PC-3 (cell line): ENCODE measurements around the gene OR1F1. TPM values are rescaled to one million over a fixed set of nuclear protein-coding genes. Genes with fewer than 3 reads are reported as not detected.

Source experiments
- ATAC-seq: fragments of 200-7000 bp; cut with Tn5 transposase; 2 replicates; pipeline ENCODE4 v1.9.1; 2020; ENCODE audit warnings: mild to moderate bottlenecking, moderate library complexity
- BruUV-seq: library from RNA; stranded (reverse); fragments of 400-500 nt; replicated peaks from 2 replicates; lab custom pipeline; 2021; lab: Mats Ljungman, UMichigan
- CTCF ChIA-PET: fragments of 300-600 bp; sonication (Branson Sonifier 250); formaldehyde crosslinking; loops from one replicate; lab custom pipeline; 2022; ENCODE audit warnings: antibody characterized with exemption; lab: Charles Lee
- POLR2A ChIA-PET: fragments of 300-600 bp; sonication (Branson Sonifier 250); formaldehyde crosslinking; loops from one replicate; lab custom pipeline; 2022; ENCODE audit warnings: antibody characterized with exemption; ENCODE audit not compliant: unreplicated experiment; lab: Charles Lee
- DNase-seq: peaks from one replicate; pipeline ENCODE4 v3.0.0-alpha.2; 2015
- H2AFZ ChIP-seq: fragments of 300-600 bp; sonication (generic); 2 replicates; pipeline ENCODE4 v1.6.0; 2016; ENCODE audit warnings: antibody characterized with exemption, low read length
- H3F3A ChIP-seq: fragments of 300-600 bp; sonication (generic); one replicate; pipeline ENCODE4 v1.6.0; 2017; ENCODE audit warnings: antibody characterized with exemption, low read length, control low read depth, mild to moderate bottlenecking; ENCODE audit not compliant: unreplicated experiment
- H3K27ac ChIP-seq: fragments of 300-600 bp; sonication (generic); 2 replicates; pipeline ENCODE4 v1.5.1; 2016; ENCODE audit warnings: mild to moderate bottlenecking, low read length
- H3K27me3 ChIP-seq: fragments of 300-600 bp; sonication (generic); 2 replicates; pipeline ENCODE4 v1.6.1; 2016; ENCODE audit warnings: low read length, mixed read lengths
- H3K36me3 ChIP-seq: fragments of 300-600 bp; sonication (generic); 2 replicates; pipeline ENCODE4 v1.6.1; 2016; ENCODE audit warnings: low read depth, mixed run types, low read length, mixed read lengths
- H3K4me1 ChIP-seq: fragments of 300-600 bp; sonication (generic); 2 replicates; pipeline ENCODE4 v1.5.1; 2016; ENCODE audit warnings: low read length; ENCODE audit not compliant: insufficient read depth
- H3K4me2 ChIP-seq: fragments of 300-600 bp; sonication (generic); 2 replicates; pipeline ENCODE4 v1.6.0; 2016; ENCODE audit warnings: low read length
- H3K4me3 ChIP-seq: fragments of 300-600 bp; sonication (generic); 2 replicates; pipeline ENCODE4 v1.5.1; 2016; ENCODE audit warnings: mild to moderate bottlenecking, low read length, mixed read lengths
- H3K79me2 ChIP-seq: fragments of 300-600 bp; sonication (generic); 2 replicates; pipeline ENCODE4 v1.6.1; 2017; ENCODE audit warnings: low read length, mixed read lengths
- H3K9ac ChIP-seq: fragments of 300-600 bp; sonication (generic); 2 replicates; pipeline ENCODE4 v1.6.0; 2016; ENCODE audit warnings: mild to moderate bottlenecking, low read length
- H3K9me2 ChIP-seq: fragments of 300-600 bp; sonication (generic); replicated peaks from 2 replicates; pipeline ENCODE4 v1.6.1; 2016; ENCODE audit warnings: mixed run types, low read length, mixed read lengths
- H3K9me3 ChIP-seq: fragments of 300-600 bp; sonication (generic); 2 replicates; pipeline ENCODE4 v1.6.1; 2016; ENCODE audit warnings: low read length, mixed read lengths
- H4K20me1 ChIP-seq: fragments of 300-600 bp; sonication (generic); 2 replicates; pipeline ENCODE4 v1.6.1; 2016; ENCODE audit warnings: low read length, mixed read lengths
- EZH2 ChIP-seq: fragments of 300-600 bp; sonication (generic); IDR thresholded peaks from one replicate; pipeline ENCODE4 v1.6.1; 2017; ENCODE audit warnings: antibody characterized with exemption, mild to moderate bottlenecking, low read length; ENCODE audit not compliant: unreplicated experiment
- EZH2phosphoT487 ChIP-seq: fragments of 300-600 bp; sonication (generic); IDR thresholded peaks from 2 replicates; pipeline ENCODE4 v1.6.1; 2018; ENCODE audit warnings: mild to moderate bottlenecking, antibody characterized with exemption, low read length, borderline replicate concordance
- intact Hi-C: fragments of 100-400 bp; cut with micrococcal nuclease; formaldehyde crosslinking; loops from 2 replicates; pipeline ENCODE4 v1.9.0; 2023
- total RNA-seq: library from RNA; depleted of rRNA; stranded (reverse); fragments of >200 nt; gene quantifications from 2 replicates; pipeline ENCODE4 v1.2.3, GENCODE V29; 2014
- TF ChIP-seq, protein P1 (sequence below): fragments of 300-600 bp; sonication (generic); conservative IDR thresholded peaks from 2 replicates; pipeline ENCODE4 v1.5.1; 2017; ENCODE audit warnings: antibody characterized with exemption, low read depth, mild to moderate bottlenecking, low read length

OR1F1 gene
- total RNA-seq, 1 experiment from 2014 or later: not detected

DNA sequence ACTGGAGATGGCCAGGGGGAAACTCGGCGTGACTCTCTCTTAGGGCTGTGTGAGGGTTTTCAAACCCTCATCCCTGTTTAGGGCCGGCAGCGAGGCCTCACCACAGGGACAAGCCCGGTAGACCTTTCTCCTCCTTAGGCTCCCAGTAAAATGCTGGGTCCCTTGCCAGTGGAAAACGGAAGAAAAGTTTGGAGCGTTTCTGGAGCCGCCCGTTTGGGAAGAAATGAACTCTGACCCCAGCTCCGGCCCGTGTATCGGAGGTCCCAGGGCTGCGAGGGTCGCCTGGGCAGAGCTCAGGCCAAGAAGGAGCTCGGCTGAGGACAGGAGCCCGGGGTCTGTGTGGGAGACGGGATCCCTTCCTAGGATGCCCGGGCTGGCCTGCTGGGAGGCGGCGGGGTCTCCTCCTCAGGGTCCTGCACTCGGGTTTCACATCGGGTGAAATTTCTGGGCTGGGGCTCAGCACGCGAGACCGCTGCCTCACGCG is 29.9 kb upstream of the OR1F1 start:
- Histone ChIP-seq H3K27me3 (no peaks in the 10 kb centered on the region), H3K4me3 (peak overlapping the region; percentile 87), H4K20me1 (no peaks in the 10 kb centered on the region), H3K4me2 (peak overlapping the region; percentile 89), H3K9me3 (no peaks in the 10 kb centered on the region), H3K9ac (peak overlapping the region; percentile 90), H2AFZ (peak overlapping the region; percentile 65), H3K4me1 (no peaks in the 10 kb centered on the region), H3K27ac (peak overlapping the region; percentile 80), H3K9me2 (no peaks in the 10 kb centered on the region), H3K79me2 (no peaks in the 10 kb centered on the region), H3F3A (no peaks in the 10 kb centered on the region), H3K36me3 (no peaks in the 10 kb centered on the region)
- CTCF ChIA-PET: no interaction called here
- POLR2A ChIA-PET: interaction anchor here (0.7 kb wide), 1 partner anchor 117 kb away, joined by 13 read pairs; no protein-coding TSS in a partner anchor
- ATAC-seq (peak; percentile 18), DNase-seq (peak; percentile 26)
- intact Hi-C loops: no loop called here
- no TSS peak for BruUV-seq
- TF ChIP-seq, protein P1, sequence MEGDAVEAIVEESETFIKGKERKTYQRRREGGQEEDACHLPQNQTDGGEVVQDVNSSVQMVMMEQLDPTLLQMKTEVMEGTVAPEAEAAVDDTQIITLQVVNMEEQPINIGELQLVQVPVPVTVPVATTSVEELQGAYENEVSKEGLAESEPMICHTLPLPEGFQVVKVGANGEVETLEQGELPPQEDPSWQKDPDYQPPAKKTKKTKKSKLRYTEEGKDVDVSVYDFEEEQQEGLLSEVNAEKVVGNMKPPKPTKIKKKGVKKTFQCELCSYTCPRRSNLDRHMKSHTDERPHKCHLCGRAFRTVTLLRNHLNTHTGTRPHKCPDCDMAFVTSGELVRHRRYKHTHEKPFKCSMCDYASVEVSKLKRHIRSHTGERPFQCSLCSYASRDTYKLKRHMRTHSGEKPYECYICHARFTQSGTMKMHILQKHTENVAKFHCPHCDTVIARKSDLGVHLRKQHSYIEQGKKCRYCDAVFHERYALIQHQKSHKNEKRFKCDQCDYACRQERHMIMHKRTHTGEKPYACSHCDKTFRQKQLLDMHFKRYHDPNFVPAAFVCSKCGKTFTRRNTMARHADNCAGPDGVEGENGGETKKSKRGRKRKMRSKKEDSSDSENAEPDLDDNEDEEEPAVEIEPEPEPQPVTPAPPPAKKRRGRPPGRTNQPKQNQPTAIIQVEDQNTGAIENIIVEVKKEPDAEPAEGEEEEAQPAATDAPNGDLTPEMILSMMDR: no peak
- TF ChIP-seq EZH2phosphoT487 (no peak), EZH2 (no peak)

DNA sequence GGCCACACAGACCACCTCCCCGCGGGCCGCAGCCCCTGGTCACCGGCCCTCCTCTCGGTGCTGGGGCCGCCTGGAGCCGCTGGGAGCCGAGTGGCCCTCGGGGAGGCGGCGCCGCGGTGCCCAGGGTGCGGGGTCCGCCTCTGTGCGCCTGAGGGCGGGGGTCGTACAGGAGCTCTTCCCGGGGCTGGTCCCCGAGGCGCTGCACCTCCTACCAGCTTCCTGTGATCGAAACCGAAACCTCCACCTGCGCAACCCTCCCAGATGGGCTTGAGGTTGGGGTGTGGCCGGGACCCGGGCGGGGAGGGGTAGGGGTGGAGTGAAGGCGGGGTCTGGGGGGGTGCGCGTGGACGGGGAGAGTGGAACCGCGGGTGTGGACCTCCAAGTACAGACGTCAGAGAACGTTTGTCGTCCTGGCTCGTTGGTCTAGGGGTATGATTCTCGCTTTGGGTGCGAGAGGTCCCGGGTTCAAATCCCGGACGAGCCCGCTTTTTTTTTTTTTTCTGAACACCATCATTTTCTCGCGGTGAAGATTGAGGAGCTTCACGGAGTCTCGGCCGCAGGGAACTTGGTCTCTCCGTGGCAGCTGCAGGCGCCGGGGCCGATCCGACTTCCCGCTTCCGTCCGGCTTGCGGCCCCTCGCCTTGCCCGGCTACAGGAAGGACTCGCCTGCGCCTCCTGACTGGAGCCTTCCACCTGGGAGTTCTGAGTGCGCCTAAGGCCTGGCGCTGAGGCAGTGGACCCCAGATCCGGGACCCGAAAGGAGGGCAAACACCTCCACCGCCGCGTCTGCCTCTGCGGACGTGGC is 29.3 kb upstream of the OR1F1 start:
- no peaks in the 10 kb centered on the region for H3K27me3 ChIP-seq
- peak overlapping the region; percentile 80 for H3K27ac ChIP-seq
- H3K9me2 ChIP-seq: no peaks in the 10 kb centered on the region
- peak overlapping the region; percentile 87 for H3K4me3 ChIP-seq
- TSS peak; percentile 57 for BruUV-seq
- H2AFZ ChIP-seq: peak overlapping the region; percentile 98
- H3K9me3 ChIP-seq: no peaks in the 10 kb centered on the region
- no peaks in the 10 kb centered on the region for H4K20me1 ChIP-seq
- H3K4me2 ChIP-seq: peak overlapping the region; percentile 89
- peak overlapping the region; percentile 90 for H3K9ac ChIP-seq
- H3K36me3 ChIP-seq: no peaks in the 10 kb centered on the region
- H3K4me1 ChIP-seq: no peaks in the 10 kb centered on the region
- intact Hi-C loops: no loop called here
- H3K79me2 ChIP-seq: no peaks in the 10 kb centered on the region
- TF ChIP-seq, protein P1: no peak
- no peak for TF ChIP-seq EZH2phosphoT487
- TF ChIP-seq EZH2: no peak
- H3F3A ChIP-seq: no peaks in the 10 kb centered on the region
- POLR2A ChIA-PET: interaction anchor here (0.6 to 0.7 kb wide), 2 partner anchors 116 to 131 kb away, joined by 3 to 13 read pairs; no protein-coding TSS in a partner anchor
- CTCF ChIA-PET: interaction anchor here (0.6 kb wide), 1 partner anchor 76 kb away, joined by 3 read pairs; no protein-coding TSS in a partner anchor
- peak; percentile 68 for ATAC-seq
- peak; percentile 83 for DNase-seq
